ENCODE data around the gene MYO3A.

MYO3A gene

GRCh38 chr10:26031300-26031699, 97.3 kb downstream of the MYO3A start:
- H3K4me3 ChIP-seq (ENCODE audit: low read depth, low read length): no peak overlapping the region
- TF ChIP-seq CTCF (IDR thresholded peaks at IDR 0.05; ENCODE audit: control insufficient read depth, extremely low read depth, insufficient read depth): no peak
- DNase-seq (ENCODE audit: low read depth): no peak

- no peak overlapping the region for H3K4me3 ChIP-seq (ENCODE audit: low read depth, low read length)
These were observed 109.4 kb downstream of the MYO3A start for GRCh38 chr10:26043469-26043868.

GRCh38 chr10:26044141-26044749, 110.2 kb downstream of the MYO3A start:
- H3K4me3 ChIP-seq (ENCODE audit: low read depth, low read length): no peak overlapping the region
- no peak for TF ChIP-seq CTCF (IDR thresholded peaks at IDR 0.05; ENCODE audit: control insufficient read depth, extremely low read depth, insufficient read depth)
- no peak for DNase-seq (ENCODE audit: low read depth)

More at GRCh38 chr10:26043469-26043868, 109.4 kb downstream of the MYO3A start:
- no peak for TF ChIP-seq CTCF (IDR thresholded peaks at IDR 0.05; ENCODE audit: control insufficient read depth, extremely low read depth, insufficient read depth)
- DNase-seq (ENCODE audit: low read depth): no peak

- TF ChIP-seq CTCF (IDR thresholded peaks at IDR 0.05; ENCODE audit: control insufficient read depth, extremely low read depth, insufficient read depth): no peak
- H3K4me3 ChIP-seq (ENCODE audit: low read depth, low read length): no peak overlapping the region
- DNase-seq (ENCODE audit: low read depth): no peak
These were observed 112.2 kb downstream of the MYO3A start for GRCh38 chr10:26046073-26046700.

GRCh38 chr10:26048756-26049155, 114.7 kb downstream of the MYO3A start:
- no peak for DNase-seq (ENCODE audit: low read depth)
- no peak for TF ChIP-seq CTCF (IDR thresholded peaks at IDR 0.05; ENCODE audit: control insufficient read depth, extremely low read depth, insufficient read depth)
- no peak overlapping the region for H3K4me3 ChIP-seq (ENCODE audit: low read depth, low read length)

- no peak overlapping the region for H3K4me3 ChIP-seq (ENCODE audit: low read depth, low read length)
- TF ChIP-seq CTCF (IDR thresholded peaks at IDR 0.05; ENCODE audit: control insufficient read depth, extremely low read depth, insufficient read depth): no peak
- no peak for DNase-seq (ENCODE audit: low read depth)
These were observed 118.3 kb downstream of the MYO3A start for GRCh38 chr10:26052326-26052725.

- no peak overlapping the region for H3K4me3 ChIP-seq (ENCODE audit: low read depth, low read length)
- TF ChIP-seq CTCF (IDR thresholded peaks at IDR 0.05; ENCODE audit: control insufficient read depth, extremely low read depth, insufficient read depth): no peak
- no peak for DNase-seq (ENCODE audit: low read depth)
These were observed 123.4 kb downstream of the MYO3A start for GRCh38 chr10:26057466-26057865.

All from LNCaP clone FGC (cell line).